ENCODE data around the gene AP4M1.
A peak's percentile ranks its signal among the peaks of the same experiment; 100 is the strongest.

The AP4M1 gene

DNA sequence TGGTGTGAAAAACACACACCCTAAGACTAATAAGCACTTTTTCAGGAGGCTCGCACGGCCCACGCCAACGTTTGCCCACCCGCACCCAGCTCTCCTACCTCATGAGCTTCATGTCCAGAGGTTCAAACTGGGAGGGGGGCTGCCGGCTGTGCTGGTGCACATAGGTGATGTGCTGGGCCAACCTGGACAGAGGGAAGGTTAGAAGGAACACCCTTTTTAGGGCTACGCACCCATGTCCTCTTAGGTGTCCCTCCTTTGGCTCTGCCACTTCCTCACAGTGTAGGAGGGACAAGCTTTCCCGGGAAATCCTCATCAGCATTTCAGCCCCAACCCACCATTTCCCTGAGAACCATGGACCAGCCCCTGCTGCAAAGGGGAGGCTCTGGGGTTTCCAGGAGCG lies 6.2 kb upstream of the AP4M1 start:
- H3K9ac ChIP-seq (ENCODE audit: low read depth, low read length): no peak overlapping the region
- no peaks in the 10 kb centered on the region for H3K9me3 ChIP-seq (ENCODE audit: insufficient read depth, low read depth, low read length)
- peak overlapping the region; percentile 21; the same call in 1 of the 2 replicates for H3K27ac ChIP-seq (ENCODE audit: low read depth, low read length)
- H3K4me1 ChIP-seq (ENCODE audit: insufficient read depth, low read length): peaks cover 6% of the 10 kb centered on the region; the same call in 1 of the 2 replicates
- H3K27me3 ChIP-seq (ENCODE audit: insufficient read depth, low read length): no peaks in the 10 kb centered on the region
- WGBS: 92% methylated on average over 9 of the region's 9 CpGs
- peaks cover 98% of the 10 kb centered on the region for H3K36me3 ChIP-seq (ENCODE audit: insufficient read depth, low read length)
- H3K4me3 ChIP-seq (ENCODE audit: low read length): no peak overlapping the region

- Histone ChIP-seq H3K27me3 (ENCODE audit: insufficient read depth, low read length) (no peaks in the 10 kb centered on the region), H3K9ac (ENCODE audit: low read depth, low read length) (no peak overlapping the region), H3K4me1 (ENCODE audit: insufficient read depth, low read length) (peaks cover 6% of the 10 kb centered on the region; the same call in 1 of the 2 replicates), H3K27ac (ENCODE audit: low read depth, low read length) (no peak overlapping the region), H3K36me3 (ENCODE audit: insufficient read depth, low read length) (peaks cover 94% of the 10 kb centered on the region), H3K9me3 (ENCODE audit: insufficient read depth, low read depth, low read length) (no peaks in the 10 kb centered on the region), H3K4me3 (ENCODE audit: low read length) (no peak overlapping the region)
- 97% methylated on average over 17 of the region's 17 CpGs for WGBS
Measured at GRCh38 chr7:100095704-100096103, 5.7 kb upstream of the AP4M1 start.

- Histone ChIP-seq H3K36me3 (ENCODE audit: insufficient read depth, low read length) (peaks cover 67% of the 10 kb centered on the region), H3K27me3 (ENCODE audit: insufficient read depth, low read length) (no peaks in the 10 kb centered on the region), H3K4me3 (ENCODE audit: low read length) (peak overlapping the region; percentile 96; the same call in 1 of the 2 replicates), H3K27ac (ENCODE audit: low read depth, low read length) (no peak overlapping the region), H3K9me3 (ENCODE audit: insufficient read depth, low read depth, low read length) (no peaks in the 10 kb centered on the region), H3K4me1 (ENCODE audit: insufficient read depth, low read length) (peaks cover 11% of the 10 kb centered on the region), H3K9ac (ENCODE audit: low read depth, low read length) (peak overlapping the region; percentile 100)
- WGBS: 97% methylated on average over 10 of the region's 10 CpGs
Measured at GRCh38 chr7:100098913-100099312, 2.5 kb upstream of the AP4M1 start.

DNA sequence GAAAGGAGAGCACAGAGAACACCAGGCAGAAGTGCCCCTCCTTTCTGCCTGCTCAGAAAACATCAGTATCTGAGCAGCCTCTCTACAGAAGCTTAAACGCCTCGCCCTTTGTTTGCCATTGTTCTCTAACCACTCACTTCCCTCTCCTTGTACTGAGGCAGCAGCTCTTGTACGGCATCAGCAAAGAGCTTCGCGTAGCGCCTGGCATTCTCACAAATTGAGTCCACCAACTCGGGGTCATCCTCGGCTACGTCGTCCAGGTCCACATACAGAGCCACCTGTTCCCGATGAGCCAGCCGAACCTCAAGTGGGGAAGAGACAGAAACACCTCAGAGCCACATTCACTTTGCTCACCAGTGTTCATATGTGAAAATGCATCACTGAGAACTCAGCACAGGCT lies 2.0 kb upstream of the AP4M1 start:
- Histone ChIP-seq H3K9me3 (ENCODE audit: insufficient read depth, low read depth, low read length) (no peaks in the 10 kb centered on the region), H3K27me3 (ENCODE audit: insufficient read depth, low read length) (no peaks in the 10 kb centered on the region), H3K4me3 (ENCODE audit: low read length) (peak overlapping the region; percentile 96), H3K27ac (ENCODE audit: low read depth, low read length) (peak overlapping the region; percentile 100), H3K9ac (ENCODE audit: low read depth, low read length) (peak overlapping the region; percentile 100), H3K4me1 (ENCODE audit: insufficient read depth, low read length) (peaks cover 11% of the 10 kb centered on the region), H3K36me3 (ENCODE audit: insufficient read depth, low read length) (peaks cover 65% of the 10 kb centered on the region)
- 94% methylated on average over 12 of the region's 12 CpGs for WGBS

DNA sequence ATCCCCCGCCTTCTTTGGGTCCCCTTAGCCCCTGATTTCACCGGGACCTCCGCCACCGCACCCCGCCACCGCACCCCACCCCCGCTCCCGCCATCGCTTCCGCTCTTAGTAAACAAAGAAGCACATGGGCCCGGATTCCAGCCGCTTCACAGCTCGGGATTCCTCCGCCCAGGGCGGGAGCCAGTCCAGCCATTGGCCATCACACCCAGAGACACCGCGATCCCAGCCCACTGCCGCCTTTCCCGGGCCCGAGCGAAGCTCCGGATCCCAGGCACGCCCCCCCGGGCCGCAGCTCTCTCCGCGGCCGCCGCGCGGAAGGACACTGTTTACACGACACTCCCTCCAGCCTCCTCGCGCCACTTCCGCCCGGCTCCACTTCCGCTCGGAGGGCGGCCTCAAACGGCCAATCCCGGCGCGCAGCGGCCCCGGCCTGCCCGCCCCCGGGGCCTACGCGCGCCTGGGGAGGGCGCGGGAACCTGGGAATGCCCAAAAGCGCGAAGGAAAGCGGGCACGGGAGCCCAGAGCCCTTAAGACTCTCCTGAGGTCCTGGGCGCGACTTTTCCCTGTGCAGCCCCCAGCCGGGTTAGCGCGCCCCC lies 925 bp upstream of the AP4M1 start:
- Histone ChIP-seq H3K4me3 (ENCODE audit: low read length) (peak overlapping the region; percentile 96), H3K4me1 (ENCODE audit: insufficient read depth, low read length) (peaks cover 11% of the 10 kb centered on the region), H3K36me3 (ENCODE audit: insufficient read depth, low read length) (peaks cover 59% of the 10 kb centered on the region), H3K9ac (ENCODE audit: low read depth, low read length) (peak overlapping the region; percentile 100), H3K9me3 (ENCODE audit: insufficient read depth, low read depth, low read length) (no peaks in the 10 kb centered on the region), H3K27ac (ENCODE audit: low read depth, low read length) (peak overlapping the region; percentile 100), H3K27me3 (ENCODE audit: insufficient read depth, low read length) (no peaks in the 10 kb centered on the region)
- under 1% methylated on average over 61 of the region's 61 CpGs for WGBS

GRCh38 chr7:100102950-100103840 lies 1.8 kb downstream of the AP4M1 start:
- H3K27me3 ChIP-seq (ENCODE audit: insufficient read depth, low read length): no peaks in the 10 kb centered on the region
- H3K36me3 ChIP-seq (ENCODE audit: insufficient read depth, low read length): peaks cover 56% of the 10 kb centered on the region
- no peak overlapping the region for H3K9ac ChIP-seq (ENCODE audit: low read depth, low read length)
- peaks cover 11% of the 10 kb centered on the region for H3K4me1 ChIP-seq (ENCODE audit: insufficient read depth, low read length)
- no peaks in the 10 kb centered on the region for H3K9me3 ChIP-seq (ENCODE audit: insufficient read depth, low read depth, low read length)
- no peak overlapping the region for H3K27ac ChIP-seq (ENCODE audit: low read depth, low read length)
- WGBS: 92% methylated on average over 17 of the region's 17 CpGs
- peak overlapping the region; percentile 96 for H3K4me3 ChIP-seq (ENCODE audit: low read length)

- H3K27ac ChIP-seq (ENCODE audit: low read depth, low read length): no peak overlapping the region
- peaks cover 5% of the 10 kb centered on the region for H3K4me1 ChIP-seq (ENCODE audit: insufficient read depth, low read length)
- 97% methylated on average over 4 of the region's 4 CpGs for WGBS
- H3K4me3 ChIP-seq (ENCODE audit: low read length): no peak overlapping the region
- H3K36me3 ChIP-seq (ENCODE audit: insufficient read depth, low read length): peaks cover 55% of the 10 kb centered on the region
- H3K9ac ChIP-seq (ENCODE audit: low read depth, low read length): no peak overlapping the region
- no peaks in the 10 kb centered on the region for H3K27me3 ChIP-seq (ENCODE audit: insufficient read depth, low read length)
- H3K9me3 ChIP-seq (ENCODE audit: insufficient read depth, low read depth, low read length): no peaks in the 10 kb centered on the region
Measured at GRCh38 chr7:100105534-100105933, 4.1 kb downstream of the AP4M1 start.

DNA sequence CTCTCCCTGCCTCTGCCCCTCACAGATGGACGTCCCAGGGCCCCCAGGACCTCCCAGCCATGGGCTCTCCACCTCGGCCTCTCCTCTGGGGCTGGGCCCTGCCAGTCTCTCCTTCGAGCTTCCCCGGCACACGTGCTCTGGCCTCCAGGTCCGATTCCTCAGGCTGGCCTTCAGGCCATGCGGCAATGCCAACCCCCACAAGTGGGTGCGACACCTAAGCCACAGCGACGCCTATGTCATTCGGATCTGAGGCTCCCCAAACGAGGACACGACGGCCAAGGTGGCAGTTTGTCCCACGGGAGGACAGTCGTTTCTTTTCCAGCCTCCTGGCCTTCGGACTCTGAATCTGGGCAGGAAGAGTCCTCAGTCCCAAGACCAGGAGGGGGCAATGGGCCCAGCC lies 5.2 kb downstream of the AP4M1 start:
- Histone ChIP-seq H3K9me3 (ENCODE audit: insufficient read depth, low read depth, low read length) (no peaks in the 10 kb centered on the region), H3K27ac (ENCODE audit: low read depth, low read length) (no peak overlapping the region), H3K9ac (ENCODE audit: low read depth, low read length) (no peak overlapping the region), H3K4me3 (ENCODE audit: low read length) (no peak overlapping the region), H3K27me3 (ENCODE audit: insufficient read depth, low read length) (no peaks in the 10 kb centered on the region), H3K4me1 (ENCODE audit: insufficient read depth, low read length) (peaks cover 5% of the 10 kb centered on the region), H3K36me3 (ENCODE audit: insufficient read depth, low read length) (peaks cover 66% of the 10 kb centered on the region)
- 92% methylated on average over 17 of the region's 17 CpGs for WGBS

- Histone ChIP-seq H3K4me1 (ENCODE audit: insufficient read depth, low read length) (peaks cover 5% of the 10 kb centered on the region), H3K4me3 (ENCODE audit: low read length) (no peak overlapping the region), H3K9me3 (ENCODE audit: insufficient read depth, low read depth, low read length) (no peaks in the 10 kb centered on the region), H3K36me3 (ENCODE audit: insufficient read depth, low read length) (peaks cover 71% of the 10 kb centered on the region), H3K27ac (ENCODE audit: low read depth, low read length) (no peak overlapping the region), H3K27me3 (ENCODE audit: insufficient read depth, low read length) (no peaks in the 10 kb centered on the region), H3K9ac (ENCODE audit: low read depth, low read length) (no peak overlapping the region)
- 95% methylated on average over 25 of the region's 25 CpGs for WGBS
Measured at GRCh38 chr7:100107125-100107737, 5.8 kb downstream of the AP4M1 start.

GRCh38 chr7:100107890-100108289 lies 6.4 kb downstream of the AP4M1 start:
- 94% methylated on average over 11 of the region's 11 CpGs for WGBS
- no peak overlapping the region for H3K9ac ChIP-seq (ENCODE audit: low read depth, low read length)
- no peaks in the 10 kb centered on the region for H3K9me3 ChIP-seq (ENCODE audit: insufficient read depth, low read depth, low read length)
- no peak overlapping the region for H3K27ac ChIP-seq (ENCODE audit: low read depth, low read length)
- peaks cover 76% of the 10 kb centered on the region for H3K36me3 ChIP-seq (ENCODE audit: insufficient read depth, low read length)
- H3K4me3 ChIP-seq (ENCODE audit: low read length): no peak overlapping the region
- H3K27me3 ChIP-seq (ENCODE audit: insufficient read depth, low read length): no peaks in the 10 kb centered on the region
- H3K4me1 ChIP-seq (ENCODE audit: insufficient read depth, low read length): no peaks in the 10 kb centered on the region

GRCh38 chr7:100109521-100110163 lies 8.2 kb downstream of the AP4M1 start:
- Histone ChIP-seq H3K27me3 (ENCODE audit: insufficient read depth, low read length) (no peaks in the 10 kb centered on the region), H3K36me3 (ENCODE audit: insufficient read depth, low read length) (peaks cover 82% of the 10 kb centered on the region), H3K9me3 (ENCODE audit: insufficient read depth, low read depth, low read length) (no peaks in the 10 kb centered on the region), H3K27ac (ENCODE audit: low read depth, low read length) (no peak overlapping the region), H3K4me3 (ENCODE audit: low read length) (no peak overlapping the region), H3K4me1 (ENCODE audit: insufficient read depth, low read length) (no peaks in the 10 kb centered on the region), H3K9ac (ENCODE audit: low read depth, low read length) (no peak overlapping the region)
- 88% methylated on average over 12 of the region's 12 CpGs for WGBS
